GM12892 (cell line): ENCODE data around the gene VSTM2B.

Experiments used
- POLR2A ChIP-seq: IDR thresholded peaks from 2 replicates; pipeline ENCODE4 v1.6.1; 2011; ENCODE audit warnings: low read depth, low read length, control low read depth
- POLR2AphosphoS5 ChIP-seq: IDR thresholded peaks from 2 replicates; pipeline ENCODE4 v1.6.1; 2011; ENCODE audit warnings: low read depth, low read length, control low read depth
- TAF1 ChIP-seq: IDR thresholded peaks from 2 replicates; pipeline ENCODE4 v1.6.1; 2011; ENCODE audit warnings: low read depth, mild to moderate bottlenecking, control low read depth, low read length, borderline replicate concordance

DNA sequence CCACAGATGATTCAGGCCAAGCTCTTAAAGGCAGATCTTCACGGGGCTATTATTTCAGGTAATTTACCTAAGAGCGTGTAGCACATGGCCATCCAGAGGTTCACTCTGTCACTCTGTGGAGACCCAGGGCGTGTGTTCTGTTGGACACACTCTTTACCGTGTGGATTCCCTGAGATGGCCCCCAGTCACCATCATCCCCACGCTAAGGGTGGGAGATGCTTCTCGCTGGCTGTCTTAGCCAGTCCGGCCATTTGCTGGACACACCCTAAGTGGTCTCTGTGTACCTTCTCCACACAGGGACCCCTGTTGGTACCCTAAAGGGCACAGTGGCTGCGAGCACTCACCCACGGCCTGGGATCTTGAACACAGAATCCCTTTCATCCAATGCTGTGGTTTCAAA is 86.3 kb downstream of the VSTM2B start:
- TF ChIP-seq POLR2AphosphoS5 (no peak), POLR2A (no peak), TAF1 (no peak)
